ENCODE data around the gene TCF20. TPM values are rescaled to one million over a fixed set of nuclear protein-coding genes. Genes with fewer than 3 reads are reported as not detected.

TCF20 gene
- polyA plus RNA-seq, 1 of the 3 experiments (the other 2 are of a cell fraction), result 8.5 TPM

DNA sequence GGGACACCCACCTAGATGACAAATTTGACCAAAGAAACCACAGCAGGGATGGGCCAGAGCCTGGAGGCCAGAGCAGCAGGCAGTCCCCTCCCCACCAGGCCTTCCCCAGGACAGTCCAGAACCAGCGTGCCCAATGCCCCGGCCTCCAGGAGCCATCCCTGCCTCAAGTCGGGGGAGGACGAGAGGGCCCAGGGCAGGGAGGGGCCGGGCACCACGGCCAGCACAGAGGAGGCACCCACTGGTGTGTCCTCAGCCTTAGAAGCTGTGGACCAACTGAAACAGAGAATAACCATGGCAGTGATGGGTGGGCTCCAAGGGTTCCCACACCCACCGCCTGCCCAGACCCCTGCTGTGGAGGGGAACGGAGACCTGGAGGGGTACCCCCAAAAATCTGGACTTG is 28.3 kb upstream of the TCF20 start:
- H4K20me1 ChIP-seq (ENCODE audit: insufficient read depth), result 0 out of 2 replicates have a peak, but pooled peaks cover 4% of the 10 kb centered on the region
- H3K9me3 ChIP-seq, result no peaks in the 10 kb centered on the region
- H3K9me2 ChIP-seq, result no peaks in the 10 kb centered on the region
- H3K27me3 ChIP-seq (ENCODE audit: insufficient read depth), result no peaks in the 10 kb centered on the region
- H3K36me3 ChIP-seq (replicated peaks in 1 of 2; ENCODE audit: control insufficient read depth in 1 of 2, insufficient read depth in 2 of 2, low read length in 1 of 2), result no peaks in the 10 kb centered on the region
- no peak overlapping the region for H3K9ac ChIP-seq
- H3K4me3 ChIP-seq (ENCODE audit: low read depth in 2 of 2, low read length in 1 of 2), result no peak overlapping the region
- no peak for DNase-seq
- no CpG with 5 or more reads among the region's 8 CpGs for WGBS (ENCODE audit: low lambda C conversion rate)
- TF ChIP-seq SMC3 (IDR thresholded peaks at IDR 0.05; ENCODE audit: low read depth, low read length), result no peak
- no peak for TF ChIP-seq FOXM1 (IDR thresholded peaks at IDR 0.05; ENCODE audit: low read depth)
- no peak for TF ChIP-seq RCOR1 (IDR thresholded peaks at IDR 0.05; ENCODE audit: low read length)
- TF ChIP-seq POLR2AphosphoS5 (IDR thresholded peaks at IDR 0.05; ENCODE audit: low read depth, low read length), result no peak
- H3K79me2 ChIP-seq (ENCODE audit: insufficient read depth), result no peaks in the 10 kb centered on the region
- CTCF ChIA-PET, result no interaction called here
- no peak overlapping the region for H3K27ac ChIP-seq (ENCODE audit: low read depth in 2 of 2, low read length in 1 of 2)
- H3K4me2 ChIP-seq, result no peak overlapping the region
- H3F3A ChIP-seq (replicated peaks; ENCODE audit: insufficient read depth), result no peaks in the 10 kb centered on the region
- H3K4me1 ChIP-seq (ENCODE audit: control insufficient read depth in 1 of 2, insufficient read depth in 2 of 2, low read depth in 1 of 2, low read length in 1 of 2), result peaks cover 0 to 18% of the 10 kb centered on the region in 2 experiments; a peak in 2 of 4 replicates
- POLR2A ChIA-PET, result no interaction called here
- no peak overlapping the region for H2AFZ ChIP-seq (ENCODE audit: low read depth)

DNA sequence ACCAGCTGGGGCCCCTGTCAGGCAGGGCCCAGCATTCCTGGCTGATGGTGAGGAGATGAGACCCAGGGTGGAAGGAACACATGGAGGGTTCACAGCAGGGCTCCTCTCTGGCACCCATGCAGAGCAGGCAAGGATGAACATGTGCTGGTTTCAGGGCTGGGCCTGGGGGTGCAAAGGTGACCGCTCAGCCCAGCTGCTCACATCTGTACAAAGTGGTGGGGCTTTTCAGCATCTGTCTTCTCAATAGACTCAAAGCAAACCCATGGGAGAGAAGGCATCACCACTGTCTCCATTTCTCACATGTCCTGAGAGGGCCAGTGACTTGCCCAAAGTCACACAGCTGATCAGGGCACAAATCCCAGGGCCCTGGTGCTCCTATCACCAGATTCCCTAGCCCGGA is 27.3 kb upstream of the TCF20 start:
- ChIA-PET POLR2A (no interaction called here), CTCF (interaction anchor here (1.2 to 2.3 kb wide), 8 partner anchors 10 to 141 kb away, joined by 3 to 20 read pairs (median 4); no protein-coding TSS in a partner anchor)
- no peak for TF ChIP-seq SMC3 (IDR thresholded peaks at IDR 0.05; ENCODE audit: low read depth, low read length)
- no peak for TF ChIP-seq MXI1 (IDR thresholded peaks at IDR 0.05; ENCODE audit: low read depth, low read length)
- TF ChIP-seq, protein P1, sequence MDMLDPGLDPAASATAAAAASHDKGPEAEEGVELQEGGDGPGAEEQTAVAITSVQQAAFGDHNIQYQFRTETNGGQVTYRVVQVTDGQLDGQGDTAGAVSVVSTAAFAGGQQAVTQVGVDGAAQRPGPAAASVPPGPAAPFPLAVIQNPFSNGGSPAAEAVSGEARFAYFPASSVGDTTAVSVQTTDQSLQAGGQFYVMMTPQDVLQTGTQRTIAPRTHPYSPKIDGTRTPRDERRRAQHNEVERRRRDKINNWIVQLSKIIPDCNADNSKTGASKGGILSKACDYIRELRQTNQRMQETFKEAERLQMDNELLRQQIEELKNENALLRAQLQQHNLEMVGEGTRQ (IDR thresholded peaks at IDR 0.05; ENCODE audit: borderline replicate concordance, low read depth, low read length), result no peak
- TF ChIP-seq, protein P2, sequence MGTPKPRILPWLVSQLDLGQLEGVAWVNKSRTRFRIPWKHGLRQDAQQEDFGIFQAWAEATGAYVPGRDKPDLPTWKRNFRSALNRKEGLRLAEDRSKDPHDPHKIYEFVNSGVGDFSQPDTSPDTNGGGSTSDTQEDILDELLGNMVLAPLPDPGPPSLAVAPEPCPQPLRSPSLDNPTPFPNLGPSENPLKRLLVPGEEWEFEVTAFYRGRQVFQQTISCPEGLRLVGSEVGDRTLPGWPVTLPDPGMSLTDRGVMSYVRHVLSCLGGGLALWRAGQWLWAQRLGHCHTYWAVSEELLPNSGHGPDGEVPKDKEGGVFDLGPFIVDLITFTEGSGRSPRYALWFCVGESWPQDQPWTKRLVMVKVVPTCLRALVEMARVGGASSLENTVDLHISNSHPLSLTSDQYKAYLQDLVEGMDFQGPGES (IDR thresholded peaks at IDR 0.05; ENCODE audit: low read depth, low read length), result no peak
- no peak for TF ChIP-seq EZH2phosphoT487 (IDR thresholded peaks at IDR 0.05; ENCODE audit: borderline replicate concordance, low read depth)
- no peak for TF ChIP-seq NRF1 (IDR thresholded peaks at IDR 0.05; ENCODE audit: low read depth, low read length)
- no peak for TF ChIP-seq NFIC (IDR thresholded peaks at IDR 0.05; ENCODE audit: borderline replicate concordance)
- no peak for TF ChIP-seq JUND (IDR thresholded peaks at IDR 0.05)
- TF ChIP-seq, protein P3, sequence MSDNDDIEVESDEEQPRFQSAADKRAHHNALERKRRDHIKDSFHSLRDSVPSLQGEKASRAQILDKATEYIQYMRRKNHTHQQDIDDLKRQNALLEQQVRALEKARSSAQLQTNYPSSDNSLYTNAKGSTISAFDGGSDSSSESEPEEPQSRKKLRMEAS (IDR thresholded peaks at IDR 0.05; ENCODE audit: low read depth), result no peak
- no peak for TF ChIP-seq SIN3A (IDR thresholded peaks at IDR 0.05; ENCODE audit: borderline replicate concordance, low read depth, low read length)
- TF ChIP-seq, protein P4, sequence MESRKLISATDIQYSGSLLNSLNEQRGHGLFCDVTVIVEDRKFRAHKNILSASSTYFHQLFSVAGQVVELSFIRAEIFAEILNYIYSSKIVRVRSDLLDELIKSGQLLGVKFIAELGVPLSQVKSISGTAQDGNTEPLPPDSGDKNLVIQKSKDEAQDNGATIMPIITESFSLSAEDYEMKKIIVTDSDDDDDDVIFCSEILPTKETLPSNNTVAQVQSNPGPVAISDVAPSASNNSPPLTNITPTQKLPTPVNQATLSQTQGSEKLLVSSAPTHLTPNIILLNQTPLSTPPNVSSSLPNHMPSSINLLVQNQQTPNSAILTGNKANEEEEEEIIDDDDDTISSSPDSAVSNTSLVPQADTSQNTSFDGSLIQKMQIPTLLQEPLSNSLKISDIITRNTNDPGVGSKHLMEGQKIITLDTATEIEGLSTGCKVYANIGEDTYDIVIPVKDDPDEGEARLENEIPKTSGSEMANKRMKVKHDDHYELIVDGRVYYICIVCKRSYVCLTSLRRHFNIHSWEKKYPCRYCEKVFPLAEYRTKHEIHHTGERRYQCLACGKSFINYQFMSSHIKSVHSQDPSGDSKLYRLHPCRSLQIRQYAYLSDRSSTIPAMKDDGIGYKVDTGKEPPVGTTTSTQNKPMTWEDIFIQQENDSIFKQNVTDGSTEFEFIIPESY (IDR thresholded peaks at IDR 0.05; ENCODE audit: borderline replicate concordance, low read depth), result no peak
- TF ChIP-seq RAD21 (IDR thresholded peaks at IDR 0.05; ENCODE audit: low read length), result no peak
- TF ChIP-seq TAF1 (IDR thresholded peaks at IDR 0.05; ENCODE audit: borderline replicate concordance, low read depth, low read length), result no peak
- TF ChIP-seq, protein P5, sequence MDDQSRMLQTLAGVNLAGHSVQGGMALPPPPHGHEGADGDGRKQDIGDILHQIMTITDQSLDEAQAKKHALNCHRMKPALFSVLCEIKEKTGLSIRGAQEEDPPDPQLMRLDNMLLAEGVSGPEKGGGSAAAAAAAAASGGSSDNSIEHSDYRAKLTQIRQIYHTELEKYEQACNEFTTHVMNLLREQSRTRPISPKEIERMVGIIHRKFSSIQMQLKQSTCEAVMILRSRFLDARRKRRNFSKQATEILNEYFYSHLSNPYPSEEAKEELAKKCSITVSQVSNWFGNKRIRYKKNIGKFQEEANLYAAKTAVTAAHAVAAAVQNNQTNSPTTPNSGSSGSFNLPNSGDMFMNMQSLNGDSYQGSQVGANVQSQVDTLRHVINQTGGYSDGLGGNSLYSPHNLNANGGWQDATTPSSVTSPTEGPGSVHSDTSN (IDR thresholded peaks at IDR 0.05), result no peak
- no peak for TF ChIP-seq RFX5 (IDR thresholded peaks at IDR 0.05; ENCODE audit: low read length)
- no peak for TF ChIP-seq FOXM1 (IDR thresholded peaks at IDR 0.05; ENCODE audit: low read depth)
- TF ChIP-seq CHD2 (IDR thresholded peaks at IDR 0.05; ENCODE audit: low read length, partially characterized antibody), result no peak
- no peak for TF ChIP-seq FOSL2 (IDR thresholded peaks at IDR 0.05; ENCODE audit: borderline replicate concordance, low read depth)
- no peak for TF ChIP-seq GATA2 (CRISPR knock-in tag; IDR thresholded peaks at IDR 0.05)
- Histone ChIP-seq H3K27me3 (ENCODE audit: insufficient read depth) (no peaks in the 10 kb centered on the region), H3K79me2 (ENCODE audit: insufficient read depth) (no peaks in the 10 kb centered on the region), H3K36me3 (replicated peaks in 1 of 2; ENCODE audit: control insufficient read depth in 1 of 2, insufficient read depth in 2 of 2, low read length in 1 of 2) (no peaks in the 10 kb centered on the region), H3K27ac (ENCODE audit: low read depth in 2 of 2, low read length in 1 of 2) (no peak overlapping the region), H3K9me2 (no peaks in the 10 kb centered on the region), H3K9me3 (no peaks in the 10 kb centered on the region), H3K4me1 (ENCODE audit: control insufficient read depth in 1 of 2, insufficient read depth in 2 of 2, low read depth in 1 of 2, low read length in 1 of 2) (peaks cover 0 to 18% of the 10 kb centered on the region in 2 experiments; a peak in 2 of 4 replicates), H3K4me2 (no peak overlapping the region), H3K9ac (no peak overlapping the region), H4K20me1 (ENCODE audit: insufficient read depth) (0 out of 2 replicates have a peak, but pooled peaks cover 4% of the 10 kb centered on the region), H3K4me3 (ENCODE audit: low read depth in 2 of 2, low read length in 1 of 2) (no peak overlapping the region), H2AFZ (ENCODE audit: low read depth) (no peak overlapping the region), H3F3A (replicated peaks; ENCODE audit: insufficient read depth) (no peaks in the 10 kb centered on the region)
- DNase-seq, result no peak
- no CpG with 5 or more reads among the region's 2 CpGs for WGBS (ENCODE audit: low lambda C conversion rate)

Data from SK-N-SH (cell line).